K562 (cell line): ENCODE results near the gene SP2. TPM values are rescaled to one million over a fixed set of nuclear protein-coding genes. Genes with fewer than 3 reads are reported as not detected.
A peak's percentile ranks its signal among the peaks of the same experiment; 100 is the strongest.

ENCODE experiments used
- ATAC-seq: fragments of 200-7000 bp; cut with Tn5 transposase; 3 replicates; pipeline ENCODE4 v1.9.1; 2020; ENCODE audit warnings: moderate library complexity
- BruUV-seq: library from RNA; stranded (reverse); fragments of 400-500 nt; replicated peaks from 2 replicates; lab custom pipeline; 2021; lab: Mats Ljungman, UMichigan
- CTCF ChIA-PET: fragments of 300-600 bp; formaldehyde crosslinking; extraction: SDS; loops from one replicate; lab custom pipeline; 2021; ENCODE audit warnings: low intra/inter-chr PET ratio; lab: Yijun Ruan, JAX
- POLR2A ChIA-PET: fragments of 300-600, 350-650 bp; sonication (Branson Sonifier 250); formaldehyde crosslinking; extraction: SDS; loops from one replicate; lab custom pipeline; 2021; ENCODE audit warnings: antibody characterized with exemption, inconsistent platforms; lab: Yijun Ruan, JAX
- DNase-seq, 4 experiments: peaks; one replicate each; pipeline versions ENCODE4 v3.0.0 to v3.0.0-alpha.2; 2011 to 2018; ENCODE audit warnings: low spot score in 3 of 4, mixed read lengths in 3 of 4; ENCODE audit errors: extremely low read depth in 1 of 4
- FAIRE-seq: peaks from 2 replicates; lab custom pipeline; 2011; peaks lifted over from hg19 to GRCh38; lab: Jason Lieb, UNC
- H2AFZ ChIP-seq: 2 replicates; pipeline ENCODE4 v1.6.0; 2011; ENCODE audit warnings: low read depth, low read length, control low read depth, inconsistent platforms
- H3K27ac ChIP-seq: fragments of 200-600 bp; 3 replicates; pipeline ENCODE4 v1.8.0; 2011; ENCODE audit warnings: low read depth, mild to moderate bottlenecking, control low read depth, inconsistent platforms, low read length, moderate library complexity, mixed read lengths; ENCODE audit errors: extremely low read depth
- H3K27me3 ChIP-seq, 2 experiments: fragments of 300-600 bp in 1 of 2; 2 replicates in 1 of 2; 3 replicates in 1 of 2; pipeline versions ENCODE4 v1.6.0 to v1.8.0; 2011; ENCODE audit warnings: inconsistent platforms in 2 of 2, low read length in 2 of 2, mild to moderate bottlenecking in 1 of 2, mixed read lengths in 1 of 2, moderate library complexity in 1 of 2; ENCODE audit not compliant: control insufficient read depth in 2 of 2, insufficient read depth in 2 of 2
- H3K36me3 ChIP-seq: fragments of 300-600 bp; 3 replicates; pipeline ENCODE4 v1.8.0; 2011; ENCODE audit warnings: mild to moderate bottlenecking, low read length, inconsistent platforms; ENCODE audit not compliant: control insufficient read depth, insufficient read depth
- H3K4me1 ChIP-seq, 2 experiments: fragments of 200-600 bp in 1 of 2; replicated peaks in 1 of 2; 2 replicates in 1 of 2; 3 replicates in 1 of 2; pipeline versions ENCODE4 v1.5.1 to v1.8.0; 2011; ENCODE audit warnings: inconsistent platforms in 2 of 2, low read length in 2 of 2, mild to moderate bottlenecking in 1 of 2, mixed read lengths in 1 of 2, moderate library complexity in 1 of 2; ENCODE audit not compliant: control insufficient read depth in 2 of 2, insufficient read depth in 2 of 2
- H3K4me2 ChIP-seq: 2 replicates; pipeline ENCODE4 v1.6.1; 2011; ENCODE audit warnings: low read length, control low read depth, inconsistent platforms, mixed read lengths; ENCODE audit not compliant: insufficient read depth
- H3K4me3 ChIP-seq: fragments of 200-600 bp; sonication (generic), shearing (Covaris generic); 2 replicates; pipeline ENCODE4 v1.5.1; 2016; ENCODE audit warnings: control low read depth, inconsistent platforms
- H3K79me2 ChIP-seq: fragments of 200-600 bp; 3 replicates; pipeline ENCODE4 v1.8.0; 2011; ENCODE audit warnings: low read length, inconsistent platforms; ENCODE audit not compliant: control insufficient read depth, insufficient read depth
- H3K9ac ChIP-seq, 2 experiments: 2 replicates each; pipeline versions ENCODE4 v1.6.0 to v1.6.1; 2011; ENCODE audit warnings: low read depth in 2 of 2, low read length in 2 of 2, control low read depth in 1 of 2, inconsistent platforms in 1 of 2, mild to moderate bottlenecking in 1 of 2, mixed read lengths in 1 of 2; ENCODE audit not compliant: insufficient read depth in 1 of 2
- H3K9me1 ChIP-seq: one replicate; pipeline ENCODE4 v1.6.0; 2011; ENCODE audit warnings: inconsistent platforms, mild to moderate bottlenecking, low read length, moderate library complexity; ENCODE audit not compliant: control insufficient read depth, insufficient read depth
- H3K9me3 ChIP-seq: replicated peaks from 2 replicates; pipeline ENCODE4 v1.5.1; 2011; ENCODE audit warnings: low read depth, low read length, inconsistent platforms; ENCODE audit not compliant: control insufficient read depth, insufficient read depth
- H4K20me1 ChIP-seq: replicated peaks from 2 replicates; pipeline ENCODE4 v1.6.1; 2011; ENCODE audit warnings: low read length, inconsistent platforms, mixed read lengths; ENCODE audit not compliant: control insufficient read depth, insufficient read depth
- ARID1B ChIP-seq: fragments of 450-650 bp; IDR thresholded peaks from 2 replicates; pipeline ENCODE4 v1.6.1; 2016; ENCODE audit warnings: antibody characterized with exemption, mild to moderate bottlenecking, inconsistent platforms
- CTCF ChIP-seq, 3 experiments: IDR thresholded peaks in 2 of 3; conservative IDR thresholded peaks in 1 of 3; 2 replicates each; pipeline ENCODE4 v1.5.1; 2011 to 2012; ENCODE audit warnings: low read length in 3 of 3, mild to moderate bottlenecking in 3 of 3, control low read depth in 2 of 3, improper control_type of control experiment in 1 of 3, inconsistent platforms in 1 of 3, low read depth in 1 of 3, mixed read lengths in 1 of 3, moderate library complexity in 1 of 3; ENCODE audit not compliant: insufficient read depth in 2 of 3
- DPF2 ChIP-seq: fragments of 450-650 bp; IDR thresholded peaks from 2 replicates; pipeline ENCODE4 v1.6.1; 2016
- E2F8 ChIP-seq: fragments of 450-650 bp; IDR thresholded peaks from 2 replicates; pipeline ENCODE4 v1.7.1; 2018; ENCODE audit warnings: mild to moderate bottlenecking, low read depth; ENCODE audit not compliant: partially characterized antibody
- FOSL1 ChIP-seq: fragments of 200-800 bp; sonication (Bioruptor generic); conservative IDR thresholded peaks from 2 replicates; pipeline ENCODE4 v1.6.1; 2016; ENCODE audit warnings: missing genetic modification characterization, missing compliant biosample characterization
- MTA2 ChIP-seq: fragments of 450-650 bp; IDR thresholded peaks from 2 replicates; pipeline ENCODE4 v1.6.1; 2016; ENCODE audit warnings: low read depth
- RAD51 ChIP-seq: fragments of 450-650 bp; IDR thresholded peaks from 2 replicates; pipeline ENCODE4 v1.7.1; 2016; ENCODE audit warnings: low read depth, mild to moderate bottlenecking, borderline replicate concordance
- RNF2 ChIP-seq: sonication (generic); IDR thresholded peaks from 2 replicates; pipeline ENCODE4 v1.6.1; 2016
- ZBTB7A ChIP-seq: IDR thresholded peaks from 2 replicates; pipeline ENCODE4 v1.6.1; 2011; ENCODE audit warnings: low read depth, mild to moderate bottlenecking, low read length, moderate library complexity, borderline replicate concordance; ENCODE audit not compliant: control insufficient read depth
- ZNF280B ChIP-seq: fragments of 250-450 bp; sonication (Bioruptor Pico); IDR thresholded peaks from 2 replicates; pipeline ENCODE4 v1.5.1; 2021; ENCODE audit warnings: mild to moderate bottlenecking
- ZNF507 ChIP-seq: conservative IDR thresholded peaks from 2 replicates; pipeline ENCODE4 v1.6.1; 2017; ENCODE audit warnings: missing genetic modification characterization, missing compliant biosample characterization
- WGBS: fragments of 100-300 bp; shearing (Covaris generic); methylation state at CpG from one replicate; pipeline ENCODE4 v1.1.6; 2016; ENCODE audit warnings: low coverage, mixed read lengths; ENCODE audit not compliant: insufficient coverage; ENCODE audit errors: missing lambda C conversion rate; 5-methylcytosine and 5-hydroxymethylcytosine counted together
- in situ Hi-C: fragments of 300-500 bp; cut with MboI; formaldehyde crosslinking; loops from 4 replicates; pipeline ENCODE4 v1.15.0; 2018; ENCODE audit warnings: inconsistent platforms, mixed read lengths
- intact Hi-C: fragments of 100-400 bp; cut with micrococcal nuclease; formaldehyde crosslinking; loops from 2 replicates; pipeline ENCODE4 v1.14.2; 2022
- polyA plus RNA-seq, 8 experiments: library from polyadenylated mRNA; depleted of rRNA in 4 of 8; stranded (reverse) in 5 of 8; unstranded in 3 of 8; fragments of >200 nt; fragmentation: Nextera tagmentation in 2 of 8; fragmentation: Illumina TruSeq in 1 of 8; extraction: Ambion mirVana in 2 of 8; extraction: Trizol in 1 of 8; gene quantifications; 2 replicates each; pipeline versions ENCODE4 v1.2.1 to v1.2.3, GENCODE V29; 2011 to 2014; ENCODE audit warnings: inconsistent platforms in 1 of 8, missing spikeins in 1 of 8
- total RNA-seq, 7 experiments: library from RNA; depleted of rRNA in 6 of 7; stranded (reverse); fragments of >200 nt in 6 of 7; fragmentation: Illumina TruSeq in 2 of 7; extraction: Trizol in 2 of 7; gene quantifications; 2 replicates each; pipeline versions ENCODE4 v1.2.1 to v1.2.3, GENCODE V29; 2011 to 2021; ENCODE audit warnings: low replicate concordance in 1 of 7
- TF ChIP-seq, protein P1 (sequence below): sonication (generic); formaldehyde crosslinking; IDR thresholded peaks from 2 replicates; pipeline ENCODE4 v1.8.0; 2023; ENCODE audit warnings: mild to moderate bottlenecking, missing genetic modification reagents

SP2 gene
- total and polyA plus RNA-seq, 9 of the 15 experiments (the other 6 are each of a cell fraction or from before 2014, with no cell fraction given) = 0.77 to 22.3 (median 2.3) TPM

DNA sequence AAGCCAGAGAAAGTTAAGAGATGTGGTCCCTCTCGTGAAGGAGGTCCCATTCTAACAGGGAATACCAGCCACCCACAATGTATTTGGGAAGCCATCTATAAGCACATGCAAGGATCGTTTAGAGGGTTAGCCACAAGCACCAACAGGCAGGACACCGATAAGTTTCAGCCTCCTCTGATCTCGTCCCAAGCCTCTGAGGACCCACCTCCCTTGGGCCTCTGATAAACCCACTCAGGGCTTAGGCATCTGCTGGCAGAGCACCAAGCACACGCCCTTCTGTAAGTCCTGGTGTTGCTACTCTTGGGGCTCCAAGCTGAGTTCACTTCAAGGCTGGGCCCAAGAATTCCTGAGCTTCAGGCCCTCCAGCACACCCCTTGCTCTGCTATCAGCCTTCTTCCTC is 39.9 kb downstream of the SP2 start:
- H4K20me1 ChIP-seq = no peaks in the 10 kb centered on the region
- no peaks in the 10 kb centered on the region for H3K9me3 ChIP-seq
- no peaks in the 10 kb centered on the region for H3K27me3 ChIP-seq
- H3K9ac ChIP-seq = peak overlapping the region; percentile 39 to 69; a peak in 3 of 4 replicates
- peak overlapping the region; percentile 79 for H3K27ac ChIP-seq
- H3K79me2 ChIP-seq = peaks cover 16% of the 10 kb centered on the region
- ChIA-PET POLR2A (interaction anchor here (0.6 to 1.5 kb wide), 5 partner anchors 9 to 112 kb away, joined by 3 to 4 read pairs (median 3); partner anchors contain the start of gene NFE2L1), CTCF (no interaction called here)
- in situ Hi-C loops = no loop called here
- peaks cover 3% of the 10 kb centered on the region; the same call in 1 of the 3 replicates for H3K36me3 ChIP-seq
- no TSS peak for BruUV-seq
- H3K4me1 ChIP-seq = peaks cover 52 to 64% of the 10 kb centered on the region in 2 experiments
- intact Hi-C loops = no loop called here
- no peaks in the 10 kb centered on the region for H3K9me1 ChIP-seq
- DNase-seq = peak; percentile 72 to 93 (median 81)
- WGBS = 3% methylated on average over 5 of the region's 5 CpGs
- peak; percentile 96 for FAIRE-seq
- H3K4me3 ChIP-seq = no peak overlapping the region; the same call in 1 of the 2 replicates
- peak overlapping the region; percentile 70 for H2AFZ ChIP-seq
- H3K4me2 ChIP-seq = peak overlapping the region; percentile 74
- ATAC-seq = peak; percentile 78
- TF ChIP-seq ZBTB7A (peak; percentile 70; the same call in 1 of the 2 replicates), E2F8 (no peak), FOSL1 (tag) (peak; percentile 82), MTA2 (no peak), RNF2 (peak; percentile 42; the same call in 1 of the 2 replicates), ARID1B (peak; percentile 82), RAD51 (no peak), ZNF507 (tag) (no peak), DPF2 (peak; percentile 68), CTCF (IDR thresholded peaks at IDR 0.05 in 2 of 3, conservative IDR thresholded peaks at IDR 0.05 in 1 of 3; ENCODE audit: insufficient read depth in 2 of 3, low read depth in 1 of 3, low read length in 3 of 3) (no peak), ZNF280B (CRISPR knock-in tag) (no peak)
- TF ChIP-seq, protein P1, sequence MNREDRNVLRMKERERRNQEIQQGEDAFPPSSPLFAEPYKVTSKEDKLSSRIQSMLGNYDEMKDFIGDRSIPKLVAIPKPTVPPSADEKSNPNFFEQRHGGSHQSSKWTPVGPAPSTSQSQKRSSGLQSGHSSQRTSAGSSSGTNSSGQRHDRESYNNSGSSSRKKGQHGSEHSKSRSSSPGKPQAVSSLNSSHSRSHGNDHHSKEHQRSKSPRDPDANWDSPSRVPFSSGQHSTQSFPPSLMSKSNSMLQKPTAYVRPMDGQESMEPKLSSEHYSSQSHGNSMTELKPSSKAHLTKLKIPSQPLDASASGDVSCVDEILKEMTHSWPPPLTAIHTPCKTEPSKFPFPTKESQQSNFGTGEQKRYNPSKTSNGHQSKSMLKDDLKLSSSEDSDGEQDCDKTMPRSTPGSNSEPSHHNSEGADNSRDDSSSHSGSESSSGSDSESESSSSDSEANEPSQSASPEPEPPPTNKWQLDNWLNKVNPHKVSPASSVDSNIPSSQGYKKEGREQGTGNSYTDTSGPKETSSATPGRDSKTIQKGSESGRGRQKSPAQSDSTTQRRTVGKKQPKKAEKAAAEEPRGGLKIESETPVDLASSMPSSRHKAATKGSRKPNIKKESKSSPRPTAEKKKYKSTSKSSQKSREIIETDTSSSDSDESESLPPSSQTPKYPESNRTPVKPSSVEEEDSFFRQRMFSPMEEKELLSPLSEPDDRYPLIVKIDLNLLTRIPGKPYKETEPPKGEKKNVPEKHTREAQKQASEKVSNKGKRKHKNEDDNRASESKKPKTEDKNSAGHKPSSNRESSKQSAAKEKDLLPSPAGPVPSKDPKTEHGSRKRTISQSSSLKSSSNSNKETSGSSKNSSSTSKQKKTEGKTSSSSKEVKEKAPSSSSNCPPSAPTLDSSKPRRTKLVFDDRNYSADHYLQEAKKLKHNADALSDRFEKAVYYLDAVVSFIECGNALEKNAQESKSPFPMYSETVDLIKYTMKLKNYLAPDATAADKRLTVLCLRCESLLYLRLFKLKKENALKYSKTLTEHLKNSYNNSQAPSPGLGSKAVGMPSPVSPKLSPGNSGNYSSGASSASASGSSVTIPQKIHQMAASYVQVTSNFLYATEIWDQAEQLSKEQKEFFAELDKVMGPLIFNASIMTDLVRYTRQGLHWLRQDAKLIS (CRISPR knock-in tag) = no peak
